LNCAP (cell line): ENCODE data around the gene TMEM200A.

Source experiments
- CTCF ChIP-seq: fragments of 450-650 bp; IDR thresholded peaks from 2 replicates; pipeline ENCODE4 v1.5.1; 2017; ENCODE audit warnings: mild to moderate bottlenecking

Gene TMEM200A

GRCh38 chr6:130365166-130366106 lies at the start of gene TMEM200A:
Gene TMEM200A (plus strand): TSS chr6:130366017. CDS start chr6:130440423, 74,406 bp downstream.
- peak; percentile 73 for TF ChIP-seq CTCF

- TF ChIP-seq CTCF, result no peak
Observed at GRCh38 chr6:130320908-130321307, 44.9 kb upstream of the TMEM200A start.

- TF ChIP-seq CTCF, result peak; percentile 92
Observed at GRCh38 chr6:130322673-130323268, 43.0 kb upstream of the TMEM200A start.

- TF ChIP-seq CTCF, result no peak
Observed at GRCh38 chr6:130324657-130325056, 41.2 kb upstream of the TMEM200A start.

- TF ChIP-seq CTCF, result no peak
Observed at GRCh38 chr6:130326496-130326895, 39.3 kb upstream of the TMEM200A start.

GRCh38 chr6:130337534-130337933 lies 28.3 kb upstream of the TMEM200A start:
- TF ChIP-seq CTCF, result no peak

- TF ChIP-seq CTCF, result no peak
Observed at GRCh38 chr6:130354322-130354721, 11.5 kb upstream of the TMEM200A start.
